ENCODE results near the gene RAB3C.

The RAB3C gene

GRCh38 chr5:58771796-58772195 lies 188.9 kb downstream of the RAB3C start:
- Histone ChIP-seq H3K27ac (ENCODE audit: low read length) (no peak overlapping the region), H3K4me1 (ENCODE audit: low read length) (0 out of 2 replicates have a peak, but pooled peaks cover 2% of the 10 kb centered on the region), H2AFZ (ENCODE audit: low read depth, low read length) (no peak overlapping the region), H3K4me3 (ENCODE audit: low read length) (no peak overlapping the region), H3K9ac (ENCODE audit: low read length) (no peak overlapping the region), H3K36me3 (replicated peaks; ENCODE audit: low read depth, low read length) (no peaks in the 10 kb centered on the region), H4K20me1 (ENCODE audit: insufficient read depth, low read length) (no peaks in the 10 kb centered on the region), H3K4me2 (ENCODE audit: low read length) (no peak overlapping the region), H3K27me3 (ENCODE audit: low read depth, low read length) (no peaks in the 10 kb centered on the region), H3K9me3 (ENCODE audit: insufficient read depth, low read length) (no peaks in the 10 kb centered on the region), H3K79me2 (ENCODE audit: low read length) (no peaks in the 10 kb centered on the region)
- TF ChIP-seq EZH2phosphoT487 (IDR thresholded peaks at IDR 0.05; ENCODE audit: low read depth) (no peak), CTCF (IDR thresholded peaks at IDR 0.05; ENCODE audit: low read depth, low read length) (no peak)

- TF ChIP-seq EZH2phosphoT487 (IDR thresholded peaks at IDR 0.05; ENCODE audit: low read depth) = no peak
- no peak for TF ChIP-seq CTCF (IDR thresholded peaks at IDR 0.05; ENCODE audit: low read depth, low read length)
- H3K36me3 ChIP-seq (replicated peaks; ENCODE audit: low read depth, low read length) = no peaks in the 10 kb centered on the region
- no peak overlapping the region for H3K4me2 ChIP-seq (ENCODE audit: low read length)
- no peak overlapping the region for H2AFZ ChIP-seq (ENCODE audit: low read depth, low read length)
- no peak overlapping the region for H3K9ac ChIP-seq (ENCODE audit: low read length)
- no peaks in the 10 kb centered on the region for H4K20me1 ChIP-seq (ENCODE audit: insufficient read depth, low read length)
- no peaks in the 10 kb centered on the region for H3K27me3 ChIP-seq (ENCODE audit: low read depth, low read length)
- H3K4me1 ChIP-seq (ENCODE audit: low read length) = 0 out of 2 replicates have a peak, but pooled peaks cover 2% of the 10 kb centered on the region
- no peaks in the 10 kb centered on the region for H3K9me3 ChIP-seq (ENCODE audit: insufficient read depth, low read length)
- no peak overlapping the region for H3K27ac ChIP-seq (ENCODE audit: low read length)
- H3K79me2 ChIP-seq (ENCODE audit: low read length) = no peaks in the 10 kb centered on the region
- no peak overlapping the region for H3K4me3 ChIP-seq (ENCODE audit: low read length)
Observed at GRCh38 chr5:58773744-58774441, 191.0 kb downstream of the RAB3C start.

- H3K4me3 ChIP-seq (ENCODE audit: low read length) = no peak overlapping the region
- no peaks in the 10 kb centered on the region for H3K27me3 ChIP-seq (ENCODE audit: low read depth, low read length)
- no peak overlapping the region for H2AFZ ChIP-seq (ENCODE audit: low read depth, low read length)
- H3K79me2 ChIP-seq (ENCODE audit: low read length) = no peaks in the 10 kb centered on the region
- H3K27ac ChIP-seq (ENCODE audit: low read length) = no peak overlapping the region
- no peaks in the 10 kb centered on the region for H3K9me3 ChIP-seq (ENCODE audit: insufficient read depth, low read length)
- H3K9ac ChIP-seq (ENCODE audit: low read length) = no peak overlapping the region
- no peak overlapping the region for H3K4me2 ChIP-seq (ENCODE audit: low read length)
- H3K4me1 ChIP-seq (ENCODE audit: low read length) = 0 out of 2 replicates have a peak, but pooled peaks cover 2% of the 10 kb centered on the region
- no peaks in the 10 kb centered on the region for H3K36me3 ChIP-seq (replicated peaks; ENCODE audit: low read depth, low read length)
- no peaks in the 10 kb centered on the region for H4K20me1 ChIP-seq (ENCODE audit: insufficient read depth, low read length)
- no peak for TF ChIP-seq EZH2phosphoT487 (IDR thresholded peaks at IDR 0.05; ENCODE audit: low read depth)
- no peak for TF ChIP-seq CTCF (IDR thresholded peaks at IDR 0.05; ENCODE audit: low read depth, low read length)
Observed at GRCh38 chr5:58774937-58775336, 192.1 kb downstream of the RAB3C start.

GRCh38 chr5:58775701-58776262 lies 192.9 kb downstream of the RAB3C start:
- Histone ChIP-seq H3K27ac (ENCODE audit: low read length) (no peak overlapping the region), H4K20me1 (ENCODE audit: insufficient read depth, low read length) (no peaks in the 10 kb centered on the region), H3K9me3 (ENCODE audit: insufficient read depth, low read length) (no peaks in the 10 kb centered on the region), H3K4me1 (ENCODE audit: low read length) (0 out of 2 replicates have a peak, but pooled peaks cover 2% of the 10 kb centered on the region), H3K36me3 (replicated peaks; ENCODE audit: low read depth, low read length) (no peaks in the 10 kb centered on the region), H3K9ac (ENCODE audit: low read length) (no peak overlapping the region), H2AFZ (ENCODE audit: low read depth, low read length) (no peak overlapping the region), H3K4me2 (ENCODE audit: low read length) (no peak overlapping the region), H3K79me2 (ENCODE audit: low read length) (no peaks in the 10 kb centered on the region), H3K27me3 (ENCODE audit: low read depth, low read length) (no peaks in the 10 kb centered on the region), H3K4me3 (ENCODE audit: low read length) (no peak overlapping the region)
- no peak for TF ChIP-seq CTCF (IDR thresholded peaks at IDR 0.05; ENCODE audit: low read depth, low read length)
- TF ChIP-seq EZH2phosphoT487 (IDR thresholded peaks at IDR 0.05; ENCODE audit: low read depth) = no peak
